SK-N-SH treated with all-trans-retinoic acid at 6 μM for 48 hours (cell line): Measurements from ENCODE around the gene TXNRD2.

Source experiments
- ARNTL ChIP-seq: fragments of 450-650 bp; formaldehyde crosslinking; IDR thresholded peaks from 2 replicates; pipeline ENCODE4 v1.5.0; 2020; ENCODE audit warnings: low read depth, mild to moderate bottlenecking, moderate library complexity, borderline replicate concordance
- OSR1 ChIP-seq: fragments of 250-450 bp; sonication (Bioruptor Pico); IDR thresholded peaks from 2 replicates; pipeline ENCODE4 v1.8.0; 2022; ENCODE audit warnings: moderate library complexity, mild to moderate bottlenecking, inconsistent platforms
- ZFP30 ChIP-seq: fragments of 450-650 bp; formaldehyde crosslinking; IDR thresholded peaks from 2 replicates; pipeline ENCODE4 v1.5.0; 2022; ENCODE audit warnings: mild to moderate bottlenecking, moderate library complexity
- TF ChIP-seq, protein P1 (sequence below): fragments of 250-450 bp; sonication (Bioruptor Pico); IDR thresholded peaks from 2 replicates; pipeline ENCODE4 v1.8.0; 2020; ENCODE audit warnings: mild to moderate bottlenecking, moderate library complexity, borderline replicate concordance
- TF ChIP-seq, protein P2 (sequence below): fragments of 250-450 bp; sonication (Bioruptor Pico); IDR thresholded peaks from 2 replicates; pipeline ENCODE4 v1.5.1; 2020; ENCODE audit warnings: low read depth, mild to moderate bottlenecking, moderate library complexity

DNA sequence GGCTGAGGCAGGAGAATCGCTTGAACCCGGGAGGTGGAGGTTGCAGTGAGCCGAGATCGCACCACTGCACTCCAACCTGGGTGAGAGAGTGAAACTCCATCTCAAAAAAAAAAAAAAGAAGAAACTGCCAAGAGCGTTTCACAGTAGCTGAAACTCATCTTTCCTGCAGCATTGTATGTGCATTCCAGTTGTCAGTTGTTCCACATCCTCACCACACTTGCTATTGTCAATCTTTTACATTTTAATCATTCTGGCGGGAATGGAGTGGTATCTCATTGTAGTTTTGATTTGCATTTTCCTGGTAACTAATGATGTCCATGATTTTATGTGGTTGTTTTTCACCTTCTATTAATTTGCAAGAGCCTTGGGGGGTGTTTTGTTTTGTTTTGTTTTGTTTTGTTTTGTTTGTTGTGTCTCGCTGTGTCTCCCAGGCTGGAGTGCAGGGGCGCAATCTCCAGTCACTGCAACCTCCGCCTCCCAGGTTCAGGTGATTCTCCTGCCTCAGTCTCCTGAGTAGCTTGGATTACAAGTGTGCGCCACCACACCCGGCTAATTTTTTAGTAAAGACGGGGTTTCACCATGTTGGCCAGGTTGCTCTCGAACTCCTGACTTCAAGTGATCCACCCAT lies 78.9 kb downstream of the TXNRD2 start:
- TF ChIP-seq, protein P1, sequence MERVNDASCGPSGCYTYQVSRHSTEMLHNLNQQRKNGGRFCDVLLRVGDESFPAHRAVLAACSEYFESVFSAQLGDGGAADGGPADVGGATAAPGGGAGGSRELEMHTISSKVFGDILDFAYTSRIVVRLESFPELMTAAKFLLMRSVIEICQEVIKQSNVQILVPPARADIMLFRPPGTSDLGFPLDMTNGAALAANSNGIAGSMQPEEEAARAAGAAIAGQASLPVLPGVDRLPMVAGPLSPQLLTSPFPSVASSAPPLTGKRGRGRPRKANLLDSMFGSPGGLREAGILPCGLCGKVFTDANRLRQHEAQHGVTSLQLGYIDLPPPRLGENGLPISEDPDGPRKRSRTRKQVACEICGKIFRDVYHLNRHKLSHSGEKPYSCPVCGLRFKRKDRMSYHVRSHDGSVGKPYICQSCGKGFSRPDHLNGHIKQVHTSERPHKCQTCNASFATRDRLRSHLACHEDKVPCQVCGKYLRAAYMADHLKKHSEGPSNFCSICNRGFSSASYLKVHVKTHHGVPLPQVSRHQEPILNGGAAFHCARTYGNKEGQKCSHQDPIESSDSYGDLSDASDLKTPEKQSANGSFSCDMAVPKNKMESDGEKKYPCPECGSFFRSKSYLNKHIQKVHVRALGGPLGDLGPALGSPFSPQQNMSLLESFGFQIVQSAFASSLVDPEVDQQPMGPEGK (CRISPR knock-in tag) = no peak
- TF ChIP-seq ZFP30 (CRISPR knock-in tag) (no peak), OSR1 (CRISPR knock-in tag) (no peak), ARNTL (CRISPR knock-in tag) (no peak)
- TF ChIP-seq, protein P2, sequence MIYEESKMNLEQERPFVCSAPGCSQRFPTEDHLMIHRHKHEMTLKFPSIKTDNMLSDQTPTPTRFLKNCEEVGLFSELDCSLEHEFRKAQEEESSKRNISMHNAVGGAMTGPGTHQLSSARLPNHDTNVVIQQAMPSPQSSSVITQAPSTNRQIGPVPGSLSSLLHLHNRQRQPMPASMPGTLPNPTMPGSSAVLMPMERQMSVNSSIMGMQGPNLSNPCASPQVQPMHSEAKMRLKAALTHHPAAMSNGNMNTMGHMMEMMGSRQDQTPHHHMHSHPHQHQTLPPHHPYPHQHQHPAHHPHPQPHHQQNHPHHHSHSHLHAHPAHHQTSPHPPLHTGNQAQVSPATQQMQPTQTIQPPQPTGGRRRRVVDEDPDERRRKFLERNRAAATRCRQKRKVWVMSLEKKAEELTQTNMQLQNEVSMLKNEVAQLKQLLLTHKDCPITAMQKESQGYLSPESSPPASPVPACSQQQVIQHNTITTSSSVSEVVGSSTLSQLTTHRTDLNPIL (CRISPR knock-in tag) = no peak
